K562 (cell line): ENCODE data around the gene TLE3. TPM values are rescaled to one million over a fixed set of nuclear protein-coding genes. Genes with fewer than 3 reads are reported as not detected.

Source experiments
- ATAC-seq: fragments of 200-7000 bp; cut with Tn5 transposase; 3 replicates; pipeline ENCODE4 v1.9.1; 2020; ENCODE audit warnings: moderate library complexity
- BruUV-seq: library from RNA; stranded (reverse); fragments of 400-500 nt; replicated peaks from 2 replicates; lab custom pipeline; 2021; lab: Mats Ljungman, UMichigan
- CTCF ChIA-PET: fragments of 300-600 bp; formaldehyde crosslinking; extraction: SDS; loops from one replicate; lab custom pipeline; 2021; ENCODE audit warnings: low intra/inter-chr PET ratio; lab: Yijun Ruan, JAX
- POLR2A ChIA-PET: fragments of 300-600, 350-650 bp; sonication (Branson Sonifier 250); formaldehyde crosslinking; extraction: SDS; loops from one replicate; lab custom pipeline; 2021; ENCODE audit warnings: antibody characterized with exemption, inconsistent platforms; lab: Yijun Ruan, JAX
- DNase-seq, 4 experiments: peaks; one replicate each; pipeline versions ENCODE4 v3.0.0 to v3.0.0-alpha.2; 2011 to 2018; ENCODE audit warnings: low spot score in 3 of 4, mixed read lengths in 3 of 4; ENCODE audit errors: extremely low read depth in 1 of 4
- FAIRE-seq: peaks from 2 replicates; lab custom pipeline; 2011; peaks lifted over from hg19 to GRCh38; lab: Jason Lieb, UNC
- H2AFZ ChIP-seq: 2 replicates; pipeline ENCODE4 v1.6.0; 2011; ENCODE audit warnings: low read depth, low read length, control low read depth, inconsistent platforms
- H3K27ac ChIP-seq: fragments of 200-600 bp; 3 replicates; pipeline ENCODE4 v1.8.0; 2011; ENCODE audit warnings: low read depth, mild to moderate bottlenecking, control low read depth, inconsistent platforms, low read length, moderate library complexity, mixed read lengths; ENCODE audit errors: extremely low read depth
- H3K27me3 ChIP-seq, 2 experiments: fragments of 300-600 bp in 1 of 2; 2 replicates in 1 of 2; 3 replicates in 1 of 2; pipeline versions ENCODE4 v1.6.0 to v1.8.0; 2011; ENCODE audit warnings: inconsistent platforms in 2 of 2, low read length in 2 of 2, mild to moderate bottlenecking in 1 of 2, mixed read lengths in 1 of 2, moderate library complexity in 1 of 2; ENCODE audit not compliant: control insufficient read depth in 2 of 2, insufficient read depth in 2 of 2
- H3K36me3 ChIP-seq: fragments of 300-600 bp; 3 replicates; pipeline ENCODE4 v1.8.0; 2011; ENCODE audit warnings: mild to moderate bottlenecking, low read length, inconsistent platforms; ENCODE audit not compliant: control insufficient read depth, insufficient read depth
- H3K4me1 ChIP-seq, 2 experiments: fragments of 200-600 bp in 1 of 2; replicated peaks in 1 of 2; 2 replicates in 1 of 2; 3 replicates in 1 of 2; pipeline versions ENCODE4 v1.5.1 to v1.8.0; 2011; ENCODE audit warnings: inconsistent platforms in 2 of 2, low read length in 2 of 2, mild to moderate bottlenecking in 1 of 2, mixed read lengths in 1 of 2, moderate library complexity in 1 of 2; ENCODE audit not compliant: control insufficient read depth in 2 of 2, insufficient read depth in 2 of 2
- H3K4me2 ChIP-seq: 2 replicates; pipeline ENCODE4 v1.6.1; 2011; ENCODE audit warnings: low read length, control low read depth, inconsistent platforms, mixed read lengths; ENCODE audit not compliant: insufficient read depth
- H3K4me3 ChIP-seq: fragments of 200-600 bp; sonication (generic), shearing (Covaris generic); 2 replicates; pipeline ENCODE4 v1.5.1; 2016; ENCODE audit warnings: control low read depth, inconsistent platforms
- H3K79me2 ChIP-seq: fragments of 200-600 bp; 3 replicates; pipeline ENCODE4 v1.8.0; 2011; ENCODE audit warnings: low read length, inconsistent platforms; ENCODE audit not compliant: control insufficient read depth, insufficient read depth
- H3K9ac ChIP-seq, 2 experiments: 2 replicates each; pipeline versions ENCODE4 v1.6.0 to v1.6.1; 2011; ENCODE audit warnings: low read depth in 2 of 2, low read length in 2 of 2, control low read depth in 1 of 2, inconsistent platforms in 1 of 2, mild to moderate bottlenecking in 1 of 2, mixed read lengths in 1 of 2; ENCODE audit not compliant: insufficient read depth in 1 of 2
- H3K9me1 ChIP-seq: one replicate; pipeline ENCODE4 v1.6.0; 2011; ENCODE audit warnings: inconsistent platforms, mild to moderate bottlenecking, low read length, moderate library complexity; ENCODE audit not compliant: control insufficient read depth, insufficient read depth
- H3K9me3 ChIP-seq: replicated peaks from 2 replicates; pipeline ENCODE4 v1.5.1; 2011; ENCODE audit warnings: low read depth, low read length, inconsistent platforms; ENCODE audit not compliant: control insufficient read depth, insufficient read depth
- H4K20me1 ChIP-seq: replicated peaks from 2 replicates; pipeline ENCODE4 v1.6.1; 2011; ENCODE audit warnings: low read length, inconsistent platforms, mixed read lengths; ENCODE audit not compliant: control insufficient read depth, insufficient read depth
- ARHGAP35 ChIP-seq: fragments of 450-650 bp; IDR thresholded peaks from 2 replicates; pipeline ENCODE4 v1.6.1; 2018; ENCODE audit not compliant: partially characterized antibody
- ARID2 ChIP-seq: fragments of 450-650 bp; IDR thresholded peaks from 2 replicates; pipeline ENCODE4 v1.6.1; 2017; ENCODE audit warnings: antibody characterized with exemption, mild to moderate bottlenecking
- BRCA1 ChIP-seq, 2 experiments: fragments of 450-650 bp in 1 of 2; sonication (generic) in 1 of 2; formaldehyde crosslinking in 1 of 2; IDR thresholded peaks; 2 replicates each; pipeline versions ENCODE4 v1.5.0 to v1.6.1; 2017 to 2020; ENCODE audit warnings: mild to moderate bottlenecking in 1 of 2, missing genetic modification reagents in 1 of 2
- CHCHD3 ChIP-seq: fragments of 250-450 bp; sonication (Bioruptor Pico); IDR thresholded peaks from 2 replicates; pipeline ENCODE4 v2.1.2; 2022; ENCODE audit warnings: mild to moderate bottlenecking
- MAFK ChIP-seq: IDR thresholded peaks from 2 replicates; pipeline ENCODE4 v1.6.1; 2011; ENCODE audit warnings: low read length, improper control_type of control experiment
- MECOM ChIP-seq: fragments of 250-450 bp; sonication (Bioruptor Pico); IDR thresholded peaks from 2 replicates; pipeline ENCODE4 v1.8.0; 2022; ENCODE audit warnings: inconsistent platforms
- MIER1 ChIP-seq: fragments of 450-650 bp; IDR thresholded peaks from 2 replicates; pipeline ENCODE4 v1.6.1; 2016; ENCODE audit warnings: antibody characterized with exemption, mild to moderate bottlenecking, low read depth
- NRF1 ChIP-seq, 2 experiments: fragments of 450-650 bp; IDR thresholded peaks in 1 of 2; conservative IDR thresholded peaks in 1 of 2; 2 replicates each; pipeline ENCODE4 v1.6.1; 2014; ENCODE audit warnings: mild to moderate bottlenecking in 2 of 2
- POLR2A ChIP-seq: fragments of 450-650 bp; conservative IDR thresholded peaks from 2 replicates; pipeline ENCODE4 v1.6.1; 2016
- PURB ChIP-seq: sonication (generic); formaldehyde crosslinking; IDR thresholded peaks from 2 replicates; pipeline ENCODE4 v1.9.0; 2021; ENCODE audit warnings: low read depth, mild to moderate bottlenecking, missing genetic modification reagents
- RHOXF2B ChIP-seq: fragments of 250-450 bp; sonication (Bioruptor Pico); conservative IDR thresholded peaks from 2 replicates; pipeline ENCODE4 v1.5.1; 2021
- U2AF2 ChIP-seq: fragments of 200-400 bp; formaldehyde crosslinking; optimal IDR thresholded peaks from 2 replicates; pipeline ENCODE3; 2017; ENCODE audit warnings: low read depth, mild to moderate bottlenecking, low read length
- ZBTB8A ChIP-seq: fragments of 450-650 bp; IDR thresholded peaks from 2 replicates; pipeline ENCODE4 v1.6.1; 2018; ENCODE audit warnings: mild to moderate bottlenecking, moderate library complexity; ENCODE audit not compliant: partially characterized antibody
- ZKSCAN3 ChIP-seq: fragments of 250-450 bp; sonication (Bioruptor Pico); IDR thresholded peaks from 2 replicates; pipeline ENCODE4 v1.4.0; 2020
- ZNF121 ChIP-seq: sonication (generic); formaldehyde crosslinking; conservative IDR thresholded peaks from 2 replicates; pipeline ENCODE4 v1.8.0; 2022; ENCODE audit warnings: missing genetic modification reagents
- ZNF764 ChIP-seq: fragments of 250-450 bp; sonication (Bioruptor Pico); IDR thresholded peaks from 2 replicates; pipeline ENCODE4 v1.4.0; 2020; ENCODE audit warnings: low read depth, mild to moderate bottlenecking, moderate library complexity
- WGBS: fragments of 100-300 bp; shearing (Covaris generic); methylation state at CpG from one replicate; pipeline ENCODE4 v1.1.6; 2016; ENCODE audit warnings: low coverage, mixed read lengths; ENCODE audit not compliant: insufficient coverage; ENCODE audit errors: missing lambda C conversion rate; 5-methylcytosine and 5-hydroxymethylcytosine counted together
- in situ Hi-C: fragments of 300-500 bp; cut with MboI; formaldehyde crosslinking; loops from 4 replicates; pipeline ENCODE4 v1.15.0; 2018; ENCODE audit warnings: inconsistent platforms, mixed read lengths
- intact Hi-C: fragments of 100-400 bp; cut with micrococcal nuclease; formaldehyde crosslinking; loops from 2 replicates; pipeline ENCODE4 v1.14.2; 2022
- polyA plus RNA-seq, 8 experiments: library from polyadenylated mRNA; depleted of rRNA in 4 of 8; stranded (reverse) in 5 of 8; unstranded in 3 of 8; fragments of >200 nt; fragmentation: Nextera tagmentation in 2 of 8; fragmentation: Illumina TruSeq in 1 of 8; extraction: Ambion mirVana in 2 of 8; extraction: Trizol in 1 of 8; gene quantifications; 2 replicates each; pipeline versions ENCODE4 v1.2.1 to v1.2.3, GENCODE V29; 2011 to 2014; ENCODE audit warnings: inconsistent platforms in 1 of 8, missing spikeins in 1 of 8
- total RNA-seq, 7 experiments: library from RNA; depleted of rRNA in 6 of 7; stranded (reverse); fragments of >200 nt in 6 of 7; fragmentation: Illumina TruSeq in 2 of 7; extraction: Trizol in 2 of 7; gene quantifications; 2 replicates each; pipeline versions ENCODE4 v1.2.1 to v1.2.3, GENCODE V29; 2011 to 2021; ENCODE audit warnings: low replicate concordance in 1 of 7
- TF ChIP-seq, protein P1 (sequence below), 2 experiments: fragments of 200-800 bp in 1 of 2; sonication (Bioruptor generic) in 1 of 2; sonication (generic) in 1 of 2; formaldehyde crosslinking in 1 of 2; IDR thresholded peaks in 1 of 2; conservative IDR thresholded peaks in 1 of 2; 2 replicates each; pipeline versions ENCODE4 v1.5.0 to v1.6.1; 2016 to 2020; ENCODE audit warnings: missing compliant biosample characterization in 1 of 2, missing genetic modification characterization in 1 of 2, missing genetic modification reagents in 1 of 2

Gene TLE3
- total and polyA plus RNA-seq, 9 of the 15 experiments (the other 6 are each of a cell fraction or from before 2014, with no cell fraction given) = 1.5 to 84.2 (median 14.1) TPM

DNA sequence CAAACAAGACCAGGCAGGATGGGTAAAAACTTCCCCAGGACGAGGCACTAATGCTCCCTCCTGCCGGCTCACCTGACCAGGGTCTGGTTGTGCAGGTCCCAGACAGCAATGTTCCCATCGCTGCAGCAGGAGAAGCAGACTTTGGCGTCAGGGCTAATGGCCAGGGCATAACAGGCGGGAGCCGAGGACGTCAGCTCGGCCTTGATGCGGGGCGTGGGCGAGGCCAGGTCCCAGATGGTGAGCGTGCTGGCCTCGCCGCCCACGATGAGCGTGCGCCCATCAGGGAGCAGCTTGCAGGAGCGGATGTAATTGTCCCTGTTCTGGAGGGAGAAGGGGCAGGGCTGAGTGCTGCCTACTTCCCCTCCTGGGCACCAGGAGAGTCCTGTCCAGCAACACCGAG, 43.4 kb downstream of the TLE3 start:
- Histone ChIP-seq H3K4me2 (no peak overlapping the region), H3K4me1 (peaks cover 0 to 6% of the 10 kb centered on the region in 2 experiments; a peak in 2 of 5 replicates), H4K20me1 (no peaks in the 10 kb centered on the region), H3K36me3 (peaks cover 95% of the 10 kb centered on the region; the same call in 2 of the 3 replicates), H3K9ac (no peak overlapping the region; a peak in 1 of 4 replicates), H3K9me3 (no peaks in the 10 kb centered on the region), H3K4me3 (no peak overlapping the region), H3K27ac (no peak overlapping the region), H3K79me2 (no peaks in the 10 kb centered on the region), H2AFZ (no peak overlapping the region), H3K27me3 (no peaks in the 10 kb centered on the region), H3K9me1 (no peaks in the 10 kb centered on the region)
- ATAC-seq (no peak), FAIRE-seq (no peak), DNase-seq (no peak)
- WGBS = 84% methylated on average over 14 of the region's 19 CpGs
- no TSS peak for BruUV-seq
- POLR2A ChIA-PET = interaction anchor here (1.1 kb wide), 1 partner anchor 49 kb away, joined by 3 read pairs; no protein-coding TSS in a partner anchor
- CTCF ChIA-PET = no interaction called here
- in situ Hi-C loops = no loop called here
- intact Hi-C loops = no loop called here
- TF ChIP-seq ZNF121 (CRISPR knock-in tag) (no peak), ZNF764 (CRISPR knock-in tag) (no peak), U2AF2 (no peak), CHCHD3 (CRISPR knock-in tag) (no peak), MECOM (CRISPR knock-in tag) (no peak), PURB (CRISPR knock-in tag) (no peak), BRCA1 (IDR thresholded peaks at IDR 0.05) (no peak), BRCA1 (CRISPR knock-in tag; IDR thresholded peaks at IDR 0.05) (no peak), POLR2A (no peak), MIER1 (no peak), NRF1 (conservative IDR thresholded peaks at IDR 0.05 in 1 of 2, IDR thresholded peaks at IDR 0.05 in 1 of 2) (no peak), ARID2 (no peak), ZKSCAN3 (CRISPR knock-in tag) (no peak), MAFK (no peak), ZBTB8A (no peak), RHOXF2B (CRISPR knock-in tag) (no peak), ARHGAP35 (no peak)
- TF ChIP-seq, protein P1, sequence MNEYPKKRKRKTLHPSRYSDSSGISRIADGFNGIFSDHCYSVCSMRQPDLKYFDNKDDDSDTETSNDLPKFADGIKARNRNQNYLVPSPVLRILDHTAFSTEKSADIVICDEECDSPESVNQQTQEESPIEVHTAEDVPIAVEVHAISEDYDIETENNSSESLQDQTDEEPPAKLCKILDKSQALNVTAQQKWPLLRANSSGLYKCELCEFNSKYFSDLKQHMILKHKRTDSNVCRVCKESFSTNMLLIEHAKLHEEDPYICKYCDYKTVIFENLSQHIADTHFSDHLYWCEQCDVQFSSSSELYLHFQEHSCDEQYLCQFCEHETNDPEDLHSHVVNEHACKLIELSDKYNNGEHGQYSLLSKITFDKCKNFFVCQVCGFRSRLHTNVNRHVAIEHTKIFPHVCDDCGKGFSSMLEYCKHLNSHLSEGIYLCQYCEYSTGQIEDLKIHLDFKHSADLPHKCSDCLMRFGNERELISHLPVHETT (CRISPR knock-in tag; conservative IDR thresholded peaks at IDR 0.05 in 1 of 2, IDR thresholded peaks at IDR 0.05 in 1 of 2) = no peak
